ENCODE results near the gene SHISA9. TPM values are rescaled to one million over a fixed set of nuclear protein-coding genes. Genes with fewer than 3 reads are reported as not detected.

Gene SHISA9
- total RNA-seq, 3 donors from 2014 or later = 0.33 to 4.1 TPM; not detected in 1

DNA sequence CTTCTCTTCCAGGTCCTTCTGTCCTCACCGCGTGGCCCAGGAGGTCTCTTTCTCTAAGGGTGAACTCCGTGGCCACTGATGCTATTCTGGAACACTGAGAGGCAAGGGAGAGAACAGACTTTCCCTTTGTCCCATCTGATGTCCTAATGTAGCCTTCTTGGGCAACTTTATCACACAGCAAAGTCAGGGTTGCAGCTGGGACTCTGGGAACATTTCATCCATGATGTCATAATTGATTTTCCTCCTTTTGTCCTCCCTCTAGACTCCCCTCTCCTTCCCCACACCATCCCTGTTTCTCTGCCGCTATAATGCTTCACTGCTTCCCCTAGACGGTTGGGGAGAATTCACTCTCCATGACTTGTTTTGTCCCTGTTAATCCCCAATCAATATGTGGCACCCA is 201.0 kb downstream of the SHISA9 start:
- H3K4me1 ChIP-seq = no peaks in the 10 kb centered on the region
- no peak for DNase-seq (ENCODE audit: low spot score in 2 of 2)
- no peaks in the 10 kb centered on the region for H3K27me3 ChIP-seq
- no peak overlapping the region for H3K27ac ChIP-seq
- no peaks in the 10 kb centered on the region for H3K36me3 ChIP-seq
- H3K9me3 ChIP-seq = peaks cover 4 to 5% of the 10 kb centered on the region in 2 donors
- no peak overlapping the region for H3K4me3 ChIP-seq
- TF ChIP-seq POLR2AphosphoS5 (IDR thresholded peaks at IDR 0.05) (no peak), POLR2A (IDR thresholded peaks at IDR 0.05) (no peak)
- TF ChIP-seq, protein P1, sequence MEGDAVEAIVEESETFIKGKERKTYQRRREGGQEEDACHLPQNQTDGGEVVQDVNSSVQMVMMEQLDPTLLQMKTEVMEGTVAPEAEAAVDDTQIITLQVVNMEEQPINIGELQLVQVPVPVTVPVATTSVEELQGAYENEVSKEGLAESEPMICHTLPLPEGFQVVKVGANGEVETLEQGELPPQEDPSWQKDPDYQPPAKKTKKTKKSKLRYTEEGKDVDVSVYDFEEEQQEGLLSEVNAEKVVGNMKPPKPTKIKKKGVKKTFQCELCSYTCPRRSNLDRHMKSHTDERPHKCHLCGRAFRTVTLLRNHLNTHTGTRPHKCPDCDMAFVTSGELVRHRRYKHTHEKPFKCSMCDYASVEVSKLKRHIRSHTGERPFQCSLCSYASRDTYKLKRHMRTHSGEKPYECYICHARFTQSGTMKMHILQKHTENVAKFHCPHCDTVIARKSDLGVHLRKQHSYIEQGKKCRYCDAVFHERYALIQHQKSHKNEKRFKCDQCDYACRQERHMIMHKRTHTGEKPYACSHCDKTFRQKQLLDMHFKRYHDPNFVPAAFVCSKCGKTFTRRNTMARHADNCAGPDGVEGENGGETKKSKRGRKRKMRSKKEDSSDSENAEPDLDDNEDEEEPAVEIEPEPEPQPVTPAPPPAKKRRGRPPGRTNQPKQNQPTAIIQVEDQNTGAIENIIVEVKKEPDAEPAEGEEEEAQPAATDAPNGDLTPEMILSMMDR (IDR thresholded peaks at IDR 0.05) = no peak
- intact Hi-C loops (cut with DNase I; ENCODE audit: low total_unique reads) = loop anchor here (5.0 kb wide), 1 partner anchor 735 kb away; no protein-coding TSS in a partner anchor

DNA sequence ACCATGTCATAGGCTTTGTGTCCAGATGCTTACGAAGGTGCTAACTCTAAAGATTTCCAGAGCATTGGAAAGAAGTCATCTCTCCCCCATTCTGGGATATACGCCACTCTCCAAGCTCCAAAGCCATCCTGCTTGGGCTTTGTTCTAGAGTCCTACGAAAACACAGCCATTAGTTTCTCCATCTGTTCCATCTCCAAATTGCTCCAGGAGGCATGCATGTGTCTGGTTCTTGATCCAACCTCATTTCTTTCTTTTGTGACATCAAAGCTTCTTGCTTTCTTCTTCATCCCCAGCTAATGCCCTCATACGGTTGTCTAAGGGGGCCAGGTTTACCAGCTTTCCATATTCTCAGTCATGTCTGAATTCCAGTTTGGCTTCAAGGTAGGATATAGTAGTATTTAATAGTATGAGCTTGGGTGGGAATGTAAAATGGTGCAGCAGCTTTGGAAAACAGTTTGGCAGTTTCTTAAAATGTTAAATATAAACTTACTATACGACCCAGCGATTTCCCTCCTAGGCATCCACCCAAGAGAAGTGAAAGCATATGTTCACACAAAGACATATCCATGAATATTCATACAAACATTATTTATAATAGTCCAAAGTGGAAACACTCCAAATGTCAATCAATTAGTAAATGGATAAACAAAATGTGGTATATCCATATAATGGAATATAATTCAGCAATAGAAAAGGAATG is 202.6 kb downstream of the SHISA9 start:
- DNase-seq (ENCODE audit: low spot score in 2 of 2) = no peak
- H3K4me1 ChIP-seq = no peaks in the 10 kb centered on the region
- TF ChIP-seq, protein P1 (IDR thresholded peaks at IDR 0.05) = no peak
- TF ChIP-seq POLR2A (IDR thresholded peaks at IDR 0.05) = no peak
- TF ChIP-seq POLR2AphosphoS5 (IDR thresholded peaks at IDR 0.05) = no peak
- H3K9me3 ChIP-seq = peaks cover 4 to 5% of the 10 kb centered on the region in 2 donors
- no peak overlapping the region for H3K4me3 ChIP-seq
- no peak overlapping the region for H3K27ac ChIP-seq
- intact Hi-C loops (cut with DNase I; ENCODE audit: low total_unique reads) = loop anchor here (5.0 kb wide), 1 partner anchor 733 kb away; no protein-coding TSS in a partner anchor
- no peaks in the 10 kb centered on the region for H3K36me3 ChIP-seq
- no peaks in the 10 kb centered on the region for H3K27me3 ChIP-seq

DNA sequence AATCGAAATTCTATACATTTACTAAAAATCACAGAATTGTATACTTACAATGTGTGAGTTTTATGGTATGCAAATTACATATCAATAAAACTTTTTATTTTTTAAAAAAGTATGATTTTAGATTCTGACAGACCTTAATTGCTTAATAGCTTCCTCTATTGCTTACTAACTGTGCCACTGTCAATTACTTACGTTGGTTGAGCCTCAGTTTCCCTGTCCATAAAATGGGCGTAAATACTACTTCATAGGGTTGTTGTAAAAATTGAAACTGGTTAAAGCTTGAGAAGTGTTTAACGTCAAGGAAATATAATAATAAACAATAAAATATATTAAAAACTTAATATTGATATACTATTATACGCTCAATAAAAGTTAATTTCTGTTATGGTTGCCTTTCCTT is 203.4 kb downstream of the SHISA9 start:
- peaks cover 4 to 5% of the 10 kb centered on the region in 2 donors for H3K9me3 ChIP-seq
- no peak overlapping the region for H3K4me3 ChIP-seq
- no peak overlapping the region for H3K27ac ChIP-seq
- no peaks in the 10 kb centered on the region for H3K36me3 ChIP-seq
- H3K4me1 ChIP-seq = no peaks in the 10 kb centered on the region
- H3K27me3 ChIP-seq = no peaks in the 10 kb centered on the region
- TF ChIP-seq, protein P1 (IDR thresholded peaks at IDR 0.05) = no peak
- TF ChIP-seq POLR2A (IDR thresholded peaks at IDR 0.05) = no peak
- TF ChIP-seq POLR2AphosphoS5 (IDR thresholded peaks at IDR 0.05) = no peak
- intact Hi-C loops (cut with DNase I; ENCODE audit: low total_unique reads) = loop anchor here (5.0 kb wide), 1 partner anchor 733 kb away; no protein-coding TSS in a partner anchor
- no peak for DNase-seq (ENCODE audit: low spot score in 2 of 2)

GRCh38 chr16:13105427-13105826 is 204.0 kb downstream of the SHISA9 start:
- no peaks in the 10 kb centered on the region for H3K36me3 ChIP-seq
- intact Hi-C loops (cut with DNase I; ENCODE audit: low total_unique reads) = no loop called here

DNA sequence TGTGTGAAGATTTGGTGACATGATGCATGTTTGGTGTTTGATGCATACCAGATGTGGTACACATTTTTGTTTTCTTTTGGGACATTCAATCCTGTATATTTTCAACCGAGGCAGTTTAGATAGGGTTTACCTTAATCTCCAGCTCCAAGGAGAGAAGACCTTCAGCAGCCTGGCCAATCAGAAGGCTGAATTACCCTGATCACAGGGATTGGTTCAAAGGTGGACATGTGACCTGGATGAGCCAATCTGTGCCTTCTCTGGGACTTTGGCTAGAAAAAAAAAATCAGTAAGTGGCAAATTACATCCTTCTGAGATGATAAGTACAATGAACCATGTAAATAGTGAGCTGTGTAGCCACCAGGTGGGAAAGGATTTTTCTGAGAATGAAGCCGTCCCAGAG is 205.1 kb downstream of the SHISA9 start:
- H3K36me3 ChIP-seq = no peaks in the 10 kb centered on the region
- TF ChIP-seq, protein P1 (IDR thresholded peaks at IDR 0.05) = no peak
- TF ChIP-seq POLR2A (IDR thresholded peaks at IDR 0.05) (no peak), POLR2AphosphoS5 (IDR thresholded peaks at IDR 0.05) (no peak)
- intact Hi-C loops (cut with DNase I; ENCODE audit: low total_unique reads) = no loop called here

More at GRCh38 chr16:13105427-13105826, 204.0 kb downstream of the SHISA9 start:
- no peaks in the 10 kb centered on the region for H3K27me3 ChIP-seq
- TF ChIP-seq POLR2AphosphoS5 (IDR thresholded peaks at IDR 0.05) (no peak), POLR2A (IDR thresholded peaks at IDR 0.05) (no peak)
- TF ChIP-seq, protein P1 (IDR thresholded peaks at IDR 0.05) = no peak
- no peak overlapping the region for H3K4me3 ChIP-seq
- no peak overlapping the region for H3K27ac ChIP-seq
- DNase-seq (ENCODE audit: low spot score in 2 of 2) = no peak
- H3K4me1 ChIP-seq = no peaks in the 10 kb centered on the region
- peaks cover 4 to 5% of the 10 kb centered on the region in 2 donors for H3K9me3 ChIP-seq

More for the DNA sequence above, 205.1 kb downstream of the SHISA9 start:
- H3K27me3 ChIP-seq = no peaks in the 10 kb centered on the region
- no peaks in the 10 kb centered on the region for H3K4me1 ChIP-seq
- DNase-seq (ENCODE audit: low spot score in 2 of 2) = no peak
- no peak overlapping the region for H3K27ac ChIP-seq
- peaks cover 4 to 5% of the 10 kb centered on the region in 2 donors for H3K9me3 ChIP-seq
- H3K4me3 ChIP-seq = no peak overlapping the region

All from breast epithelium (tissue), 4 donors.